ENCODE measurements around the gene ZCCHC14.

DNA sequence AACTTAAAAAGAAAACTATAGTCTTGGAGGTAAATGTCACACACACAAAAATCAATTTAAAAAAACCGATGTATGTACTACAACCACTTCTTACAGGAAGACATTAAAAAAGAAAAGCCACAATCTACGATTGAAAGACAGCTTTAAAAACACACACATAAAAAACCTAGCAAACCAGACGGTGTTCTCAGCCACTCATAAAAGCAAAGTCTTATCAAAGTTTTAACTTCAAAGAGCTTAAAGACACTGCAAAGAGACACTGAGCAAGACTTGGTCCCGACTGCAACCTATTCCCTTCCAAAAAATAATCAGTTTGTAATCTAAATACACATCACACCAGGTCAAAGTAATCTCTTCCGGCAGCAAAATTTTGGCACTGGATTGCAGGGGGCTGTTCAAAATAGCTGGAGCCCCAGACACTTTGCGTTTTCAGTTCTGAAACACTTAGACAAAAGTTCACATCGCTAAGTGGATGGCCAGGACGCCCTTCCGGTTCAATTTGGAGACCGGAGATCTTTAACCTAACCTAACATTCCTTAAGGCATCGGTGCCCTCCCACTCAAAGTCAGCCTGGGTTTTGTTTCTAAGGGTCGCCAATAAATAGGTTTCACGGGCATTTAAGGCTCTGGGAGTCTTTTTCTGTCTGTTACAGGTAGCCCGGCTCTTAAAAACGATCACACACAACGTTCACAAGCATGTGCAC, 2.6 kb downstream of the ZCCHC14 start:
- TF ChIP-seq, protein P1, sequence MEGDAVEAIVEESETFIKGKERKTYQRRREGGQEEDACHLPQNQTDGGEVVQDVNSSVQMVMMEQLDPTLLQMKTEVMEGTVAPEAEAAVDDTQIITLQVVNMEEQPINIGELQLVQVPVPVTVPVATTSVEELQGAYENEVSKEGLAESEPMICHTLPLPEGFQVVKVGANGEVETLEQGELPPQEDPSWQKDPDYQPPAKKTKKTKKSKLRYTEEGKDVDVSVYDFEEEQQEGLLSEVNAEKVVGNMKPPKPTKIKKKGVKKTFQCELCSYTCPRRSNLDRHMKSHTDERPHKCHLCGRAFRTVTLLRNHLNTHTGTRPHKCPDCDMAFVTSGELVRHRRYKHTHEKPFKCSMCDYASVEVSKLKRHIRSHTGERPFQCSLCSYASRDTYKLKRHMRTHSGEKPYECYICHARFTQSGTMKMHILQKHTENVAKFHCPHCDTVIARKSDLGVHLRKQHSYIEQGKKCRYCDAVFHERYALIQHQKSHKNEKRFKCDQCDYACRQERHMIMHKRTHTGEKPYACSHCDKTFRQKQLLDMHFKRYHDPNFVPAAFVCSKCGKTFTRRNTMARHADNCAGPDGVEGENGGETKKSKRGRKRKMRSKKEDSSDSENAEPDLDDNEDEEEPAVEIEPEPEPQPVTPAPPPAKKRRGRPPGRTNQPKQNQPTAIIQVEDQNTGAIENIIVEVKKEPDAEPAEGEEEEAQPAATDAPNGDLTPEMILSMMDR (IDR thresholded peaks at IDR 0.05) = no peak
- TF ChIP-seq ZFX (IDR thresholded peaks at IDR 0.05; ENCODE audit: borderline replicate concordance) = no peak

Measured in 22Rv1 (cell line).